Sigmoid colon (tissue), 7 donors: ENCODE data around the gene DDX39A. TPM values are rescaled to one million over a fixed set of nuclear protein-coding genes. Genes with fewer than 3 reads are reported as not detected.

ENCODE experiments used
- DNase-seq: peaks from one replicate; pipeline ENCODE4 v3.0.0-alpha.2; 2019
- H3K27ac ChIP-seq, 4 donors: fragments of 200-600 bp; sonication (generic); one replicate each; pipeline ENCODE4 v1.5.1; 2016 to 2019; ENCODE audit warnings: mild to moderate bottlenecking in 1 of 4
- H3K27me3 ChIP-seq, 3 donors: fragments of 200-600 bp; sonication (generic); one replicate each; pipeline ENCODE4 v1.5.1; 2019; ENCODE audit warnings: mild to moderate bottlenecking in 1 of 3
- H3K36me3 ChIP-seq, 4 donors: fragments of 200-600 bp; sonication (generic); one replicate each; pipeline ENCODE4 v1.5.1; 2016 to 2019
- H3K4me1 ChIP-seq, 4 donors: fragments of 200-600 bp; sonication (generic); one replicate each; pipeline ENCODE4 v1.5.1; 2017 to 2019
- H3K4me3 ChIP-seq, 4 donors: fragments of 200-600 bp; sonication (generic); one replicate each; pipeline ENCODE4 v1.5.1; 2017 to 2019; ENCODE audit warnings: mild to moderate bottlenecking in 2 of 4, moderate library complexity in 1 of 4
- H3K9me3 ChIP-seq, 4 donors: fragments of 200-600 bp in 3 of 4; sonication (generic) in 3 of 4; one replicate each; pipeline versions ENCODE4 v1.5.1 to v1.6.1; 2013 to 2019
- EP300 ChIP-seq, 4 donors: sonication (generic); formaldehyde crosslinking; IDR thresholded peaks; one replicate each; pipeline ENCODE4 v1.6.1; 2017; ENCODE audit warnings: antibody characterized with exemption in 4 of 4
- POLR2A ChIP-seq, 2 donors: fragments of 450-650 bp; IDR thresholded peaks; one replicate each; pipeline ENCODE4 v1.6.1; 2016; ENCODE audit warnings: antibody characterized with exemption in 2 of 2, mild to moderate bottlenecking in 2 of 2, moderate library complexity in 2 of 2
- POLR2AphosphoS5 ChIP-seq, 4 donors: sonication (generic); formaldehyde crosslinking; IDR thresholded peaks; one replicate each; pipeline ENCODE4 v1.6.1; 2017; ENCODE audit warnings: antibody characterized with exemption in 4 of 4
- WGBS, 2 donors: extraction: QIAGEN DNeasy Blood & Tissue Kit; methylation state at CpG; one replicate each; pipeline ENCODE4 v1.1.7; 2013; 5-methylcytosine and 5-hydroxymethylcytosine counted together
- intact Hi-C: fragments of 100-400 bp; cut with DNase I; formaldehyde crosslinking; loops from one replicate; pipeline ENCODE4 v1.15.1; 2023
- polyA plus RNA-seq, 3 donors: library from polyadenylated mRNA; stranded (reverse); fragments of 200-250 nt; gene quantifications; one replicate each; pipeline ENCODE4 v1.2.3, GENCODE V29; 2013
- total RNA-seq, 4 donors: library from RNA; depleted of rRNA; stranded (reverse); fragments of >200 nt; gene quantifications; one replicate each; pipeline ENCODE4 v1.1.0, GENCODE V29; 2016
- TF ChIP-seq, protein P1 (sequence below), 4 experiments: fragments of 450-650 bp in 3 of 4; fragments of 200-600 bp in 1 of 4; IDR thresholded peaks; one replicate each; pipeline ENCODE4 v1.5.1; 2016 to 2019; ENCODE audit warnings: antibody characterized with exemption in 4 of 4, mild to moderate bottlenecking in 3 of 4, moderate library complexity in 2 of 4
- donor health status: healthy with polysubstance abuse.
- donor health status: Bipolar disorder and iron deficiency.
- donor health status: healthy.

Gene DDX39A
- total and polyA plus RNA-seq, 7 donors = 37.8 to 161 (median 43.6) TPM

- H3K4me3 ChIP-seq = peak overlapping the region in 1 of 4 donors; percentile 10
- WGBS, 2 donors = 46 to 81% methylated on average over 19 of the region's 19 CpGs
- H3K27ac ChIP-seq = peak overlapping the region; percentile 47 to 76 (median 69)
Measured at GRCh38 chr19:14370169-14370939, 48.8 kb downstream of the DDX39A start.

GRCh38 chr19:14369399-14370168, 49.6 kb downstream of the DDX39A start:
- WGBS, 2 donors = 43 to 73% methylated on average over 19 of the region's 19 CpGs

More at GRCh38 chr19:14370169-14370939, 48.8 kb downstream of the DDX39A start:
- Histone ChIP-seq H3K4me1 (peaks cover 0 to 31% (median 17%) of the 10 kb centered on the region in 4 donors), H3K9me3 (no peaks in the 10 kb centered on the region), H3K27me3 (no peaks in the 10 kb centered on the region), H3K36me3 (no peaks in the 10 kb centered on the region)
- TF ChIP-seq POLR2A (IDR thresholded peaks at IDR 0.05) (no peak), POLR2AphosphoS5 (IDR thresholded peaks at IDR 0.05) (no peak), EP300 (IDR thresholded peaks at IDR 0.05) (no peak)
- TF ChIP-seq, protein P1, sequence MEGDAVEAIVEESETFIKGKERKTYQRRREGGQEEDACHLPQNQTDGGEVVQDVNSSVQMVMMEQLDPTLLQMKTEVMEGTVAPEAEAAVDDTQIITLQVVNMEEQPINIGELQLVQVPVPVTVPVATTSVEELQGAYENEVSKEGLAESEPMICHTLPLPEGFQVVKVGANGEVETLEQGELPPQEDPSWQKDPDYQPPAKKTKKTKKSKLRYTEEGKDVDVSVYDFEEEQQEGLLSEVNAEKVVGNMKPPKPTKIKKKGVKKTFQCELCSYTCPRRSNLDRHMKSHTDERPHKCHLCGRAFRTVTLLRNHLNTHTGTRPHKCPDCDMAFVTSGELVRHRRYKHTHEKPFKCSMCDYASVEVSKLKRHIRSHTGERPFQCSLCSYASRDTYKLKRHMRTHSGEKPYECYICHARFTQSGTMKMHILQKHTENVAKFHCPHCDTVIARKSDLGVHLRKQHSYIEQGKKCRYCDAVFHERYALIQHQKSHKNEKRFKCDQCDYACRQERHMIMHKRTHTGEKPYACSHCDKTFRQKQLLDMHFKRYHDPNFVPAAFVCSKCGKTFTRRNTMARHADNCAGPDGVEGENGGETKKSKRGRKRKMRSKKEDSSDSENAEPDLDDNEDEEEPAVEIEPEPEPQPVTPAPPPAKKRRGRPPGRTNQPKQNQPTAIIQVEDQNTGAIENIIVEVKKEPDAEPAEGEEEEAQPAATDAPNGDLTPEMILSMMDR (IDR thresholded peaks at IDR 0.05) = no peak
- intact Hi-C loops = no loop called here
- DNase-seq = no peak

GRCh38 chr19:14368011-14368513, 51.1 kb downstream of the DDX39A start:
- Histone ChIP-seq H3K9me3 (no peaks in the 10 kb centered on the region), H3K4me3 (no peak overlapping the region), H3K4me1 (peaks cover 0 to 36% (median 22%) of the 10 kb centered on the region in 4 donors), H3K36me3 (no peaks in the 10 kb centered on the region), H3K27ac (peak overlapping the region in 3 of 4 donors; percentile 14 to 76 (median 37)), H3K27me3 (no peaks in the 10 kb centered on the region)
- intact Hi-C loops = no loop called here
- DNase-seq = no peak
- peak in 1 of 4 donors; percentile 42 for TF ChIP-seq POLR2AphosphoS5 (IDR thresholded peaks at IDR 0.05)
- TF ChIP-seq, protein P1 (IDR thresholded peaks at IDR 0.05) = no peak
- 31 to 52% methylated on average over 5 of the region's 5 CpGs for WGBS, 2 donors

More at GRCh38 chr19:14369399-14370168, 49.6 kb downstream of the DDX39A start:
- Histone ChIP-seq H3K4me1 (peaks cover 0 to 23% (median 11%) of the 10 kb centered on the region in 4 donors), H3K9me3 (no peaks in the 10 kb centered on the region), H3K4me3 (peak overlapping the region in 1 of 4 donors; percentile 10), H3K36me3 (no peaks in the 10 kb centered on the region), H3K27me3 (no peaks in the 10 kb centered on the region), H3K27ac (peak overlapping the region; percentile 47 to 76 (median 69))
- TF ChIP-seq, protein P1 (IDR thresholded peaks at IDR 0.05) = no peak
- no peak for TF ChIP-seq POLR2AphosphoS5 (IDR thresholded peaks at IDR 0.05)
- no peak for TF ChIP-seq POLR2A (IDR thresholded peaks at IDR 0.05)
- no peak for TF ChIP-seq EP300 (IDR thresholded peaks at IDR 0.05)
- no peak for DNase-seq
- intact Hi-C loops = no loop called here

- H3K9me3 ChIP-seq = no peaks in the 10 kb centered on the region
- DNase-seq = no peak
- H3K27ac ChIP-seq = peak overlapping the region in 2 of 4 donors; percentile 6 to 37
- H3K4me1 ChIP-seq = peaks cover 0 to 38% (median 23%) of the 10 kb centered on the region in 4 donors
- intact Hi-C loops = no loop called here
- no peaks in the 10 kb centered on the region for H3K36me3 ChIP-seq
- H3K4me3 ChIP-seq = no peak overlapping the region
- H3K27me3 ChIP-seq = no peaks in the 10 kb centered on the region
- TF ChIP-seq POLR2AphosphoS5 (IDR thresholded peaks at IDR 0.05) = no peak
- TF ChIP-seq EP300 (IDR thresholded peaks at IDR 0.05) = no peak
- TF ChIP-seq, protein P1 (IDR thresholded peaks at IDR 0.05) = no peak
- no peak for TF ChIP-seq POLR2A (IDR thresholded peaks at IDR 0.05)
- WGBS, 2 donors = 92 to 98% methylated on average over 10 of the region's 10 CpGs
Measured at GRCh38 chr19:14367016-14367415, 52.1 kb downstream of the DDX39A start.
